Urinary bladder (tissue), 4 donors: ENCODE measurements around the gene MACROD2. TPM values are rescaled to one million over a fixed set of nuclear protein-coding genes. Genes with fewer than 3 reads are reported as not detected.

Experiments used
- DNase-seq: peaks from one replicate; pipeline ENCODE4 v3.0.0-alpha.2; 2015; ENCODE audit errors: extremely low spot score
- H3K27ac ChIP-seq: one replicate; pipeline ENCODE4 v1.5.1; 2013; ENCODE audit warnings: low read depth, mild to moderate bottlenecking, moderate library complexity
- H3K36me3 ChIP-seq: one replicate; pipeline ENCODE4 v1.6.1; 2013; ENCODE audit warnings: mild to moderate bottlenecking, moderate library complexity; ENCODE audit not compliant: insufficient read depth
- H3K4me1 ChIP-seq: one replicate; pipeline ENCODE4 v1.6.1; 2013; ENCODE audit warnings: mild to moderate bottlenecking, moderate library complexity; ENCODE audit not compliant: insufficient read depth
- H3K4me3 ChIP-seq: one replicate; pipeline ENCODE4 v1.5.1; 2013; ENCODE audit warnings: low read depth, low read length
- WGBS: extraction: QIAGEN DNeasy Blood & Tissue Kit; methylation state at CpG from one replicate; pipeline ENCODE4 v1.1.7; 2013; 5-methylcytosine and 5-hydroxymethylcytosine counted together
- polyA plus RNA-seq: library from polyadenylated mRNA; stranded (reverse); fragments of 200-250 nt; gene quantifications from one replicate; pipeline ENCODE4 v1.2.3, GENCODE V29; 2013
- total RNA-seq: library from RNA; depleted of rRNA; stranded (reverse); fragments of >200 nt; gene quantifications from one replicate; pipeline ENCODE4 v1.2.3, GENCODE V29; 2014
- donor health status: healthy with polysubstance abuse.
- donor health status: healthy.

Gene MACROD2
- total and polyA plus RNA-seq, 2 donors, result 3.0 to 28.2 TPM

GRCh38 chr20:15071085-15071808, 1075.9 kb downstream of the MACROD2 start:
- no peaks in the 10 kb centered on the region for H3K36me3 ChIP-seq
- H3K4me3 ChIP-seq, result no peak overlapping the region
- WGBS, result 59% methylated on average over 2 of the region's 2 CpGs
- H3K4me1 ChIP-seq, result no peaks in the 10 kb centered on the region
- H3K27ac ChIP-seq, result no peak overlapping the region
- no peak for DNase-seq

GRCh38 chr20:15072316-15072715, 1077.0 kb downstream of the MACROD2 start:
- H3K4me1 ChIP-seq, result no peaks in the 10 kb centered on the region
- no peaks in the 10 kb centered on the region for H3K36me3 ChIP-seq
- H3K27ac ChIP-seq, result no peak overlapping the region
- no peak for DNase-seq
- H3K4me3 ChIP-seq, result no peak overlapping the region

- no peak overlapping the region for H3K4me3 ChIP-seq
- H3K27ac ChIP-seq, result no peak overlapping the region
- 90% methylated on average over 3 of the region's 3 CpGs for WGBS
- no peak for DNase-seq
- no peaks in the 10 kb centered on the region for H3K4me1 ChIP-seq
- H3K36me3 ChIP-seq, result no peaks in the 10 kb centered on the region
These were observed 1080.3 kb downstream of the MACROD2 start for GRCh38 chr20:15075586-15075985.

GRCh38 chr20:15076785-15077184, 1081.5 kb downstream of the MACROD2 start:
- no peaks in the 10 kb centered on the region for H3K4me1 ChIP-seq
- no peak overlapping the region for H3K4me3 ChIP-seq
- DNase-seq, result no peak
- H3K36me3 ChIP-seq, result no peaks in the 10 kb centered on the region
- no peak overlapping the region for H3K27ac ChIP-seq
- WGBS, result 91% methylated on average over 1 of the region's 1 CpG

- H3K4me1 ChIP-seq, result no peaks in the 10 kb centered on the region
- DNase-seq, result no peak
- no peak overlapping the region for H3K4me3 ChIP-seq
- 83% methylated on average over 6 of the region's 6 CpGs for WGBS
- no peak overlapping the region for H3K27ac ChIP-seq
- no peaks in the 10 kb centered on the region for H3K36me3 ChIP-seq
These were observed 1082.5 kb downstream of the MACROD2 start for GRCh38 chr20:15077733-15078250.

GRCh38 chr20:15079594-15080340, 1084.5 kb downstream of the MACROD2 start:
- no peaks in the 10 kb centered on the region for H3K4me1 ChIP-seq
- H3K27ac ChIP-seq, result no peak overlapping the region
- H3K36me3 ChIP-seq, result no peaks in the 10 kb centered on the region
- WGBS, result 97% methylated on average over 1 of the region's 1 CpG
- DNase-seq, result no peak
- no peak overlapping the region for H3K4me3 ChIP-seq

GRCh38 chr20:15081261-15081660, 1085.9 kb downstream of the MACROD2 start:
- H3K4me1 ChIP-seq, result no peaks in the 10 kb centered on the region
- H3K27ac ChIP-seq, result no peak overlapping the region
- WGBS, result 26% methylated on average over 1 of the region's 1 CpG
- no peaks in the 10 kb centered on the region for H3K36me3 ChIP-seq
- DNase-seq, result no peak
- H3K4me3 ChIP-seq, result no peak overlapping the region

- no peak overlapping the region for H3K4me3 ChIP-seq
- H3K27ac ChIP-seq, result no peak overlapping the region
- H3K4me1 ChIP-seq, result no peaks in the 10 kb centered on the region
- no peaks in the 10 kb centered on the region for H3K36me3 ChIP-seq
- DNase-seq, result no peak
- 83% methylated on average over 4 of the region's 4 CpGs for WGBS
These were observed 1096.2 kb downstream of the MACROD2 start for GRCh38 chr20:15091421-15092037.

GRCh38 chr20:15098351-15098750, 1103.0 kb downstream of the MACROD2 start:
- H3K4me3 ChIP-seq, result no peak overlapping the region
- H3K36me3 ChIP-seq, result no peaks in the 10 kb centered on the region
- no peak overlapping the region for H3K27ac ChIP-seq
- no peak for DNase-seq
- H3K4me1 ChIP-seq, result no peaks in the 10 kb centered on the region
- 86% methylated on average over 4 of the region's 4 CpGs for WGBS

GRCh38 chr20:15099130-15099529, 1103.8 kb downstream of the MACROD2 start:
- no peaks in the 10 kb centered on the region for H3K36me3 ChIP-seq

GRCh38 chr20:15100506-15101160, 1105.3 kb downstream of the MACROD2 start:
- Histone ChIP-seq H3K27ac (no peak overlapping the region), H3K4me3 (no peak overlapping the region), H3K36me3 (no peaks in the 10 kb centered on the region), H3K4me1 (no peaks in the 10 kb centered on the region)
- DNase-seq, result no peak

More at GRCh38 chr20:15099130-15099529, 1103.8 kb downstream of the MACROD2 start:
- Histone ChIP-seq H3K4me1 (no peaks in the 10 kb centered on the region), H3K4me3 (no peak overlapping the region), H3K27ac (no peak overlapping the region)
- WGBS, result 90% methylated on average over 1 of the region's 1 CpG
- DNase-seq, result no peak

- DNase-seq, result no peak
- Histone ChIP-seq H3K36me3 (no peaks in the 10 kb centered on the region), H3K4me1 (no peaks in the 10 kb centered on the region), H3K4me3 (no peak overlapping the region), H3K27ac (no peak overlapping the region)
- 49% methylated on average over 1 of the region's 1 CpG for WGBS
These were observed 1112.6 kb downstream of the MACROD2 start for GRCh38 chr20:15107931-15108330.

- H3K27ac ChIP-seq, result no peak overlapping the region
- no peaks in the 10 kb centered on the region for H3K36me3 ChIP-seq
- H3K4me1 ChIP-seq, result no peaks in the 10 kb centered on the region
- no peak for DNase-seq
- WGBS, result 88% methylated on average over 7 of the region's 7 CpGs
- H3K4me3 ChIP-seq, result no peak overlapping the region
These were observed 1114.2 kb downstream of the MACROD2 start for GRCh38 chr20:15109494-15109893.
